Pulmonary artery endothelial cell (primary cell): ENCODE results near the gene TNRC18. TPM values are rescaled to one million over a fixed set of nuclear protein-coding genes. Genes with fewer than 3 reads are reported as not detected.

Experiments
- DNase-seq: peaks from one replicate; pipeline ENCODE4 v3.0.0-alpha.2; 2011; ENCODE audit warnings: low read depth, low spot score
- total RNA-seq: library from RNA; depleted of rRNA; stranded (reverse); fragments of >200 nt; gene quantifications from 2 replicates; pipeline ENCODE4 v1.2.3, GENCODE V29; 2014

TNRC18 gene
- total RNA-seq, 1 donor from 2014 or later = 20.8 TPM

DNA sequence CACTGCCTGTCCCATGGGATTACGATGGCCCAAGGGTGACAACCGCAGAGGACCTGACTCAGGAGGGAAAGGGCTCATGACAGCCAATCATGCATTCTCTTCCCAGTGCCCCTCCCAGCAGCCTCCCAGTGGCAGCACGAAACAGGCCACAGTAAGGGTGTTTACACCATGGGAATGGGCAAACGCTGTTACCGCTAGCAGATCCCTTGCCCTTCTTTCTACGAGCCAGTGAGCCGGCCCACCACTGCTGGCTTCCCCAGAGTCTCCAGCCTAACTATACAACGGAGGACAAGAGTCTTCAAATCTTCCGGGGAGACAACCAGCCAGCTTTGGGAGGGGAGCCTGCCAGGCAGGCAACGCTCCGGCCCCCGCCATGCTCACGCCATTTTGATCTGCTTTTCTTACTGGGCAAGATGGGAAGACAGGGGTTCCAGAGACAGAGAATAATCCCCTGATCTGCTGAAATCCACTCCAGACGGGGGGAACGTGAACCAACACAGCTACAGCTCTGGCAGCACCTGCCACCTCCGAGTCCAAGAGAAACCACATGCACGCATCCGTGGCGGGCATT lies 71.1 kb downstream of the TNRC18 start:
- no peak for DNase-seq

DNA sequence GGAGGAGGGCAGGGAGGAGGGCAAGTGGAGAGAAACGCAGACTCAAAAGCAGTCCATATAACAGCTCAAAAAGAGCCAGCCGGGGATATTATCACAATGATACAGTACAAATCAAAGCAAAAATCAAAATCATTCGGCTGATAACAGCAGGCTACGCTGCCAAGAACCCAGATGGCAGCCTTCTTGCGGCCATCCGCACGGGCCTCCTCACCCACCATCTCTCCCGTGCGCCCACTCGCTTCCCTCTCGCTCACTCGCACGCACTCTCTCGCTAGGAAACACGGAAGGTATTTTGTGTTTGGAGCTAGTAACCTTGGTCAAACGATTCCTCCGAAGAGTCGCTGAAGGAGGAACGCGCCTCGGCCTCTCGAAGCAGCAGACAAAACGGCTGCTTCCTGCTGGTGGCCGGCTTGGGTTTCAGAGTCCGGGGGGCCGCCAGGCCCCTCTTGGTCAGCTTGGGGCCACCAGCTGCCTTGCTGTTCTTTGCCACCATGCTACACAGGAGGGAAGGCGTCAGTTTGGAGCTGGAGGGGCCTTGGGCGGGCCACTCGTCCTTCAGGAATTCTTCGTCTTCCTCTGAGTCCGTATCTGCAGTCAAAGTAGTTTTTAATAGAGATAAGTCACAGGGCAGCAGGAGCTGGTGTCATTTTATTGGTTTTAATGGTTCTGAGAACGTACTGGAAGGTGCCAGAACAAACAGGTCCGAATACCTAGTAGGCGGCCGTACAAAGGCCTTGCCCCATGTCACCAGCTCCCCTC lies 71.9 kb downstream of the TNRC18 start:
- no peak for DNase-seq

DNA sequence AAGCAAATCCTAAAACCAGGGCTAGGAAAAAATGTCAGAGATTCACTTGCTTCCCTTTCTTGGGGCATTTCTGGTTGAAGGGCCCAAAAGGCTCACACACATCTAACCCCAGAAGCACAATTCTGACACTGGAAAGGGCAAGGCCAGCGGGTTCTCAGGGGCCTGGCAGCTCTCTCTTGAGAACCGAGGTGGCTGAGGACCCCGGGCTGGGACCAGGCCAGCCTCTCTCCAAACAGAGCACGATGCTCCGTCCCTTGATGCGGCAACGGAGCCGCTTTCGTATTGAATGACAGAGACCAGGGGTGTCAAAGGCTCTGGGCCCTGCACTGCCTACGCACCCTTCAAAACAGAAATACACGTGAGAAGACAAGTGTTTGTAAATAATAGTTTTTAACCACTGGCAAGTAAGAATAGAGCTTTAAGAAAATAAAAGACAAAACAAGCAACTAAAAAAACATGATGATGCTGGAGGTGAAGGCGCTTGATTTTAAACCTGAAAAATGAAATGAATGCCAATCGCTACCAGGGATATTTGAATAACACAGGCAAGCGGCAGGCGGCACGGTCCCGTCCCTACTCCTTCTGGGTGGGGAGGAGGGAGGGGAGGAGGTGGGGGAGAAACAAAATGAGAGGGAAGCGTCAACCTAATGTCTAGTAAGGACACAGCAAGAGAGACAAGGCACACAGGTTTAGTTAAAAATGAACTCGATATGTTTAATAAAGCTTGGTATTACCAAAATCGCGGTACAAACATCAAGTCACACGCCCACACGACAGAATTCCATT lies 72.8 kb downstream of the TNRC18 start:
- no peak for DNase-seq

DNA sequence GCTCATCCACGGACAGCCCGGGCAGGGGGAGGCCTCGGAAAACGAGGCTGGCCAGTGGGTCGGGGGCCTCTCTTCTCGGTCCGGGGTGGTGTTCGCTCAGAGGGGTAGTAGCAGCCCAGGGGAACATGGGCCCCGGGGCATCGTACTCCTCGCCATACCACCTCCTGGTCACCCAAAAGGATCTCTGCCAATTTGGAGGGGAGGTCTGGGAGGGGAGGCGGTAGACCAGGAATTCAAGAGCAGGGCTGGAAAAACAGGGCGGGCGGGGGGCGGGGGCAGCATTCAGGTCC lies 73.5 kb downstream of the TNRC18 start:
- no peak for DNase-seq

DNA sequence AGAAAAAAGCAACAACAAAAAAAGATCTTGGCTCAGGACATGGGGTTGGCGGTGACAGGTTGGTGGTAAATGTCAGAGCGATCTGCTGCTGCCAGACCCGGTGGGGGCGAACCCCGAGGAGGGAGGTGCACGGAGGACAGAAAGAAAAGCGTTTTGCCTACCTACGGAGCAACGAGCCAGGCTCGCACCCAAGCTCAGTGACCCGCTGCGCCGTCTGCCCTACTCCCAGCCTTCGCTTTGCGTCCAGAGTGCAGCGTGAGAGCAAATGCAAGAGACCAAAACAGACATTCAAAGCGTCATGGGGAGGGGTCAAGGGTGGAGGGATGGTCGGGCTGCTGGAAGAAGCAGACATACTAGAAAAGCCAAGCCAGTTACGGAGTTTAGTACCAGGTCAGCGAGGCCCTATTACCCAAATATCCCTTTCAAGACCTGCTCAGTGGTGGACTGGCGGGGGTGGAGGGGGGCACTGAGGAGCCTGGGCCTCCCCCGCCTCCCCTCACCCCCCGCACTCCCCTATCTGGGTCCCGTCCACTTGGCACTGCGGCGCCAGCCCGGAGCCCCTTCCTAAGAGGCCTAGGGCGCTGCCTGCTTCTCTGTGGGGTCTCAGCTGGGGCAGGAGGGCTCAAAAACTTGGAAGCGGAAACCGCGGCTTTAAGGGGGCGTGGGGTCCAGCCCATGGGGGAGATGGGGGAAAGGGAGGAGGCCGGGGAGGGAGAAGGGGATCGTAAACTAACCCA lies 74.0 kb downstream of the TNRC18 start:
- DNase-seq = no peak

DNA sequence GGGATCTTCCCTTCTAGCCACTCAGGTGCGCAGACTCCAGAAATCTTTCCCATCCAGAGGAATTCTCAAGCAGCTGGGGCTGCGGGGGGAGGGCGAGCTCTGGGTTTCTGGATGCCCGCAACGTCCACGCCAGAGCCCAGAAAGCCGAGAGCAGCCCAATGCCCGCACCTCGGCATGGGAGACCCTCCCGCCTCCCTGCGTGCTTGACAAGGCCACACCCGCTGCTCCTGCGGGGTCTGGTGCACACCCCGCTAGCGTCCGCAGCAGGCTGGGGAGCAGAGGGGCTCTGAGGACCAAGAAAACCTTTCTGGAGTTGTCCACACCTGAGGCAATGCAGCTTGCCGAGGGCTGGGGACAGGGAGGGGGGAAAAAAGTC lies 74.6 kb downstream of the TNRC18 start:
- DNase-seq = no peak

DNA sequence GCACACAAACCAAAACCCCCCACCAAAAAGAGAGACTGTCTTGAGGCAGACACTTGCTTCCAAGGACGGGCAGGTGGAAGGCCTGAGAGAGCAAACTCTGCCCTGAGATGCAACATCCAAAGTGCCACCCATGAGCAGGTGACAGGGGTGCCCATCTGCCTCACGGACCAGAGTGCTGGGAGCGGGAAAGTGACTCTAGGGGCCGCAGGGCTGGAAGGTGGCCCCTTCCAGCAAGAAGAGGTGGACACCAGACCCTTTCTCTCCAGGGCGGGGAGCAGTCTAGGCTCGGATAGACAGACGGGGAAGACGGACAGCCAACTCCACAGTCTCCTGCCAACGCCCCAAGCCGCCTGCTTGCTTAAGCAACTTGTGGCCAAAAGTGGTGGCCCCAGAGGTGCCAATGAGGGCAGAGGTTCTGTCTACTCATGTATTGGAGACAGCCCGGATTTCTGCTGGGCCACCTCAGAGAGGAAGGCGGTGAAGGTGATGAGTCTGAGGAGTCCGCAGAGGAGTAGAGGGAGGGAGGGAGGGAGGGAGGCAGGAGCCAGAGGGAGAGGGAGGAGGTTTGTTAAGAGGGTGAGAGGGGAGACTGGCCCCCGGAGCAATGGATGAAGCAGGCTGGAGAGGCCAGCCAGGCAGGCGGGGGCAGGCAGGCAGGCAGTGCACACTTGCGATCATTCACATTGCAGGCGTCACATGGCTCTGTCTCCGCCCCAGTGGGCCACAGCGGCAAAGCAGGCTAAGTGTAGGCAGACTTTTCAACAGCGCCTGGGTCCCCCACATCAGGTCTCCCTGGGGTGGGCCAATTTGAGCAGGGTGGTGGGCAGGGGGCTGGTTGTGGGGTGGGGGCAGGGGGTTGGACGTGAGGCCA lies 75.3 kb downstream of the TNRC18 start:
- no peak for DNase-seq

DNA sequence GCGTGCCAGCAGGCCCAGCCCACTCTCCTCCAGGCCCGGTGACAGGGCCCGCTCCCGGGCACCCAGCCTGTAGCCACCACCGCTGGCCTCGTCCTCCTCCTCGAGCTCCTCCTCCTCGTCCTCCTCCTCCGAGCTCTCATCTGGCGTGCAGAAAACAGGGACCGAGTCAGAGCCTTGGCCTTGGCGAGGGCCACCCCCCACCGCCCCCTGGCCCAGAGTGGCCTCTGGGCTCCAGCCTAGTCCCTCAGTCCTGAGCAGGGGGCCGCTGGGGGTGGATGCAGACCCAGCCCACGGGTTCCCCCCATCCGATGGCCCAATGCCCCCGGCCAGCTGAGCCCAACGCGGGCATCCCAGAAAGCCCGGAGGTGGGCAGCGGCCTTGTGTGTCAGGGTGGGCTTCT lies 78.0 kb downstream of the TNRC18 start:
- DNase-seq = no peak

DNA sequence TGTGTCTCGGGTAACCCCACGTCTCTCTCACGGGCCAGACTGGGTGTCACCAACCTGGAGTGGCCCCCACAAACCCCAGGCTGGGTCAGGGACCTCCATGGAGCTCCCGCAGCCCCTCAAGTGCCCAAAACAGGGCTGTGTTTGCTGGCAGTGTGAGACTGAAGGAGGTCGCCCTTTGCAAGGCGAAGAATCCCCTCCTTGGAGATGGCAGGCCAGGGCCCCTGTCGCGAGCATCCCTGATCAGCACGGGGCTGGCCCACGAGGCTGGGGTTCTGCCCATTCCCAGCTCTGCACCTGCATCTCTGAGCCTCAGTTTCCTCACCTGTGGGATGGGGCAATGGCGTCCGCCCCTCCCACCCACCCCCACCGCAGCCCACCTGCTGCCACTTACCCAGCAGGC lies 78.5 kb downstream of the TNRC18 start:
- no peak for DNase-seq

DNA sequence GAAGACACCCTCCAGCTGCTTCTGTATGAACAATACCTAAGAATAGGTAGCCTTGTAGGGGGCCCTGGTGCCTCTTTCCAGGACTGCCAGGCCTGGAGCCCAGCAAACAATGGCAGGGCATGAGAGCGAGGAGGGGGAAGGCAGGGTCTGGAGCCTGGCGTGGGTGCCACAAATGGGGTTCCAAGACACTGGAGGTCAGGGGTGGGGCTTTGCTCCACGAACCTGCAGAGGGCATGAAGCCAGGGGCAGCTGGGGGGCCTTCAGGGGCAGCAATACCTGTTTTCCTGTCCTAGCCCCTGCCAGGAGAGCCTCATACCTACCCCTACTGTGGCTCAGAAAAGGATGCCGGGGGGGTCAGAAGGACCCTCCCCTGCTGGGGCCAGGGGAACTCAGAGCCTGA lies 79.3 kb downstream of the TNRC18 start:
- DNase-seq = no peak

DNA sequence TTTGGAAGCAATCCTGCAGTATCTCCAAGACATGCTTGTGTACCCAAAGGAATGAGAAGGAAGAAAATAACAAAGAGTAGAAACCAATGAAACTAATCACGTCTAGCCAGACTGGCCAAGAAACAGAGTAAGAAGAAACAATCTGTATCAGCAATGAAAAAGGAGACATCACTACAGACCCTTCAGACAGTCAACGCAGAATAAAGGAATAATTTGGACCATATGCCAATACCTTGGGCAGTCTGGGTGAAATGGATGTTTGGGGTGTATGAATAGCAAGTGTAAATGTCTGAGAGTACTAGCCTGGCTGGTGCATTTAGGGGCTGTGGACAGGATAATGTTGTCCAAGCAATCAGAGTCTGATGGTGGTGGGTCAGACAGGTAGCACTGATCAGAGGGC lies 79.8 kb downstream of the TNRC18 start:
- DNase-seq = no peak

DNA sequence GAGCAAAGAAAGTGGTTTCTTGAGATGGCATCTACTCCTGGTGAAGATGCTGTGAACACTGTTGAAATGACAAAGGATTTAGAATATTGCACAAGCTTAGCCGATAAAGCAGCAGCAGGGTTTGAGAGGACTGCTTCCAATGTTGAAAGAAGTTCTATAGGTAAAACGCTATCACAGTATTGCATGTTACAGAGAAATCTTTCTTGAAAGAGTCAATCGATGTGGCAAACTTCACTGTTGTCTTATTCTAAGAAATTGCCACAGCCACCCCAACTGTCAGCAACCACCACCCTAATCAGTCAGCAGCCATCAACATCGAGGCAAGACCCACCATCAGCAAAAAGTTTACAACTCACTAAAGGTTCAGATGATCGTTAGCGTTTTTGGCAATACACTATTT lies 81.0 kb downstream of the TNRC18 start:
- DNase-seq = no peak

DNA sequence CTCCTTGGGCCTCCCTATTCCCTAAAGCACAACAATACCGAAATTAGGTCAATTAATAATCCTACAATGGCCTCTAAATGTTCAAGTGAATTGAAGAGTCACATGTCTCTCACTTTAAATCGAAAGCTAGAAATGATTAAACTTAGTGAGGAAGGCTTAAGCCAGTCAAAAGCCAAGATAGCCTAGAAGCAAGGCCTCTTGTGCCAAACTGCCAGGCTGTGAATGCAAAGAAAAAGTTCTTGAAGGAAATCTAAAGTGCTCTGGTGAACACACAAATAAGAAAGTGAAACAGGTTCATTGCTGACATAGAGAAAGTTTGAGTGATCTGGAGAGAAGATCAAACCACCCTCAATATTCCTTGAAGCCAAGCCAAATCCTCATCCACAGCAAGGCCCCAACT lies 83.7 kb downstream of the TNRC18 start:
- DNase-seq = no peak

DNA sequence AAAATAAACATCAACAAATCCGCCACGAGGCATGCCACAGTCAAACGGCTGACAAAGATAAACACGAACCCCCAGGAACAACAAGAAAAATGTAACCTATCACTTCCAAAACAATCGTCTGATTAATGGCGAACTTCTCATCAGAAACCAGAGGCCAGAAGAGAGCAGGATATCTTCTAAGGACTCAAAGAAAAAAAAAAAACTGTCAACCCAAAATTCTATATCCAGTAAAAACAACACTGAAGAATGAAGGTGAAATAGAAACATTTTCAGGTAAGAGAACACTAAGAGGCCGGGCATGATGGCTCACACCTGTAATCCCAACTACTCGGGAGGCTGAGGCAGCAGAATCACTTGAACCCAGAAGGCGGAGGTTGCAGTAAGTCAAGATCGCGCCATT lies 86.6 kb downstream of the TNRC18 start:
- DNase-seq = no peak

DNA sequence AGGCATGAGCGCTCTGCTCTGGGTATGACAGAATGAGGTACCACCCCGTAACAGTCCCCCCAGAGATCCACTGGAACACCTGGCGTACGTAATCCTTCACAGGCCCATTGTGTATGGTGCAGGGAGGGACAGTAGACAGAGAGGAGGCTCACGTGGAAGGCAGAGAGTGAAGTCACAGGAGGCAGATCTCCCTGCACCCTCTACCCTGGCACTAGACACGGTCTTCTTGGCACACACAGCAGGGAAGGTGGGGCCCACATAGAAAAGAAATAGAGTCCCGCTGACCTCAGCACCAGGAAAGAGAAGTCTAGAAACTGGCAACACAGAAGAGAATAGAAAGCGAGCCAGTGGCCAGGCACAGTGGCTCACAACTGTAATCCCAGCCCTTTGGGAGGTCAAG lies 89.0 kb downstream of the TNRC18 start:
- DNase-seq = no peak

DNA sequence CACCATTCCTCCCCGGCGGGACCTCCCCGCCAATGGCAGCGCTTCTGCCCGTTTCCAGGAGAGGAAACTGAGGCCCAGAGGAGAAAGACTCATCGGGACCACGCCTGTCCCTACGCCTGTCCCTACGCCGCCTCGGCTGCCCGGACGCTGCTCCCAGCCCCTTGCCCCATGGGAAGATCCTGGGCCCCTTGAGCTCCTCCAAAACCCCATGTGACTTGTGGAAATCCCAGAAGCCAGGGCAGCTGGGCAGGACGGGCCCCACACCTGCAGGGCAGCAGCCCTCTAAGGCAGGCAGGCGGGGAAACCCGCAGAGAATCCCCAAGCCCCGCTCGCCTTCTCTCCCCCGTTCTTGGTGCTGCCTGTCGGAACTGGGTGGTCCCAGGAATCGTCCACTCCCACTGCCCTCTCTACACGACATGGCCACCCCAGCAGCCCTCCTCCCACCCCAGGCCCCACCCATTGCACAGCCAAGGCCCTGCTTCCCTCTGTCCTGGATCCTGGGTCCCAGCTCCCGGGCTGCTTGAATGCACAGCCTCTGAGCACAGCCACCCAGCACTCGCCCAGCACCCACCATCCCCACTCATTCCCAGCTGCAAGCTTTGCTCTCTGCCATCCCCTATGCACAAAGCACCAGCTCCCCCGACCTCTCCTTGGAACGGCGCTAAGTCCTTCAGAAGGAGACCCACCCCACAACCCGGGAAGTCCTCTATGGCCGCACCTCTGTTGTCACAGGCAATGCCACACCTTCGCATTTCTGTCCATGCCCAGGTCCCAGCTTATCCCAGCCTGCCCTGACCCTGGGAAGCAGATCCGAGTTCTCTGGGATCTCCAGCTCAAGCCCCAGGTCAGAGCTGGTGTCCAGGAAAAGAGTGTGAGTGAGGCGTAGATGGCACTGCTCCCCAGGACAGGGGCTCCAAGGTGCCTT lies 90.3 kb downstream of the TNRC18 start:
- DNase-seq = no peak

DNA sequence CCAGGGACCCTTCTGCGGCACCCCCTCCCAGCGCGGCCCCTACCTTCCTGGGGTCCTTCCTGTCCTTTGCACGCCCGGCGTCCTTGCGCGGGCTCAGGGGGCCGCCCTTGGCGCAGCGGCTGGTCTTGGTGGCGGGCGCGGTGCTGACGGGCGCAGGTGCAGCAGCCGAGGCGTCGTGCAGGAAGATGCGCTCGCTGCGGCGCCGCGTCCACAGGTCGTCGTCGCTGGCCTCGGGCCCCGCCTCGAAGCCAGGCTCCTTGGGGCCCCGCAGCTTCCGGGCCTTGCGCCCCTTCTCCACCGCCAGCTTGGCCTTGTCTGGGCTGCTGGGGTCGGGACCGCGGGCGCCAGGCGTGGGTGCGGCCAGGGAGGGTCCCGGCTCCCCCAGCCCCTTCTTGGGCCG lies 91.1 kb downstream of the TNRC18 start:
- no peak for DNase-seq

DNA sequence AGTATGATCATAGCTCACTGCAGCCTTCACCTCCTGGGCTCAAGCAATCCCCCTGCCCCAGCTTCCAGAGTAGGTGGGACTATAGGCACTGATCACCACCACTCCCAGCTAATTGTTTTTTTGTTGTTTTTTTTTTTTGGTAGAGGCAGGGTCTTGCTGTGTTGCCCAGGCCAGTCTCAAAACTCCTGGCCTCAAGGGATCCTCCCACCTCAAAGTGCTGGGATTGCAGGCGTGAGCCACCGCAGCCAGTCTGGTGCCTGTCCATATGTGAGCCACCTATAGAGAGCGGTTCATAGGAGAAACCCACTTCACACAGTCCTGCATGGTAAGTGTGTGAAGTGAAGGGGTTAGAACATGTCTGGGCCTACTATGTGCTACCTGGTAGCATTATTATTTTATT lies 93.3 kb downstream of the TNRC18 start:
- no peak for DNase-seq

DNA sequence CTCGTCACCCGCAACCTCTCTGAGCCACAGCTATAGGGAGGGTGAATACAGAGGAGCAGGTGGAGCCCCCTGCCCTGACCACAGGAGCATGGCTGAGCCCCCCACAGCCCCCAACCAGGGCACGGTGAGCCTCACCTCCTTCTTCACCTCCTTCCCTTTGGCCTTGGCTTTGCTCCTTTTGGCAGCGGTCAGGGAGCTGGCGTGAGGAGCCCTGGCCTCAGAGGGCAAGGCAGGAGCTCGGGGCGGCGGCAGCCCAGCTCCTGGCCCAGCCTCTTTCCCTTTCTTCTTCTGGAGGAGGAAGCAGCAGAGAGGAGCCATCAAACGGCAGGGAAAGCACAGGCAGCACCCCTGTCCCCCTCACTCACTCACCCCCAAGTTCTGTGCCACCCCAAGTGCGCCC lies 98.7 kb downstream of the TNRC18 start:
- no peak for DNase-seq
